Measurements from ENCODE around the gene TMCC1.

TMCC1 gene

GRCh38 chr3:129663930-129664646, 229.4 kb downstream of the TMCC1 start:
- H3K79me2 ChIP-seq (ENCODE audit: insufficient read depth, low read depth), result no peaks in the 10 kb centered on the region
- H3K36me3 ChIP-seq (ENCODE audit: insufficient read depth), result no peaks in the 10 kb centered on the region
- no peak overlapping the region for H3K9ac ChIP-seq
- no peaks in the 10 kb centered on the region for H3K27me3 ChIP-seq (ENCODE audit: insufficient read depth, low read depth)
- no peak overlapping the region for H3K4me2 ChIP-seq
- H3K4me3 ChIP-seq (IDR thresholded peaks at IDR 0.05; ENCODE audit: insufficient read depth, low read depth, low read length), result no peak overlapping the region
- H4K20me1 ChIP-seq (ENCODE audit: insufficient read depth), result no peaks in the 10 kb centered on the region
- no peaks in the 10 kb centered on the region for H3K4me1 ChIP-seq (ENCODE audit: low read depth, poor library complexity, severe bottlenecking)
- no peak for TF ChIP-seq CTCF (conservative IDR thresholded peaks at IDR 0.05; ENCODE audit: low read depth, low read length)
- no peak overlapping the region for H2AFZ ChIP-seq (ENCODE audit: low read depth)
- no peak overlapping the region for H3K27ac ChIP-seq

- Histone ChIP-seq H2AFZ (ENCODE audit: low read depth) (no peak overlapping the region), H3K9ac (no peak overlapping the region), H3K4me2 (no peak overlapping the region), H3K27me3 (ENCODE audit: insufficient read depth, low read depth) (no peaks in the 10 kb centered on the region), H3K4me1 (ENCODE audit: low read depth, poor library complexity, severe bottlenecking) (peaks cover 3% of the 10 kb centered on the region), H3K27ac (no peak overlapping the region), H3K79me2 (ENCODE audit: insufficient read depth, low read depth) (no peaks in the 10 kb centered on the region), H4K20me1 (ENCODE audit: insufficient read depth) (no peaks in the 10 kb centered on the region), H3K4me3 (IDR thresholded peaks at IDR 0.05; ENCODE audit: insufficient read depth, low read depth, low read length) (no peak overlapping the region), H3K36me3 (ENCODE audit: insufficient read depth) (no peaks in the 10 kb centered on the region)
- no peak for TF ChIP-seq CTCF (conservative IDR thresholded peaks at IDR 0.05; ENCODE audit: low read depth, low read length)
Measured at GRCh38 chr3:129663045-129663446, 230.5 kb downstream of the TMCC1 start.

- Histone ChIP-seq H3K9ac (no peak overlapping the region), H2AFZ (ENCODE audit: low read depth) (no peak overlapping the region), H3K4me2 (no peak overlapping the region), H3K4me3 (IDR thresholded peaks at IDR 0.05; ENCODE audit: insufficient read depth, low read depth, low read length) (no peak overlapping the region), H4K20me1 (ENCODE audit: insufficient read depth) (no peaks in the 10 kb centered on the region), H3K36me3 (ENCODE audit: insufficient read depth) (no peaks in the 10 kb centered on the region), H3K27me3 (ENCODE audit: insufficient read depth, low read depth) (no peaks in the 10 kb centered on the region), H3K4me1 (ENCODE audit: low read depth, poor library complexity, severe bottlenecking) (peaks cover 12% of the 10 kb centered on the region), H3K27ac (no peak overlapping the region), H3K79me2 (ENCODE audit: insufficient read depth, low read depth) (no peaks in the 10 kb centered on the region)
- TF ChIP-seq CTCF (conservative IDR thresholded peaks at IDR 0.05; ENCODE audit: low read depth, low read length), result no peak
Measured at GRCh38 chr3:129662191-129662608, 231.3 kb downstream of the TMCC1 start.

GRCh38 chr3:129661766-129662165, 231.7 kb downstream of the TMCC1 start:
- Histone ChIP-seq H2AFZ (ENCODE audit: low read depth) (no peak overlapping the region), H4K20me1 (ENCODE audit: insufficient read depth) (no peaks in the 10 kb centered on the region), H3K4me1 (ENCODE audit: low read depth, poor library complexity, severe bottlenecking) (peaks cover 16% of the 10 kb centered on the region), H3K4me3 (IDR thresholded peaks at IDR 0.05; ENCODE audit: insufficient read depth, low read depth, low read length) (no peak overlapping the region), H3K27me3 (ENCODE audit: insufficient read depth, low read depth) (no peaks in the 10 kb centered on the region), H3K79me2 (ENCODE audit: insufficient read depth, low read depth) (no peaks in the 10 kb centered on the region), H3K27ac (no peak overlapping the region), H3K4me2 (no peak overlapping the region), H3K9ac (no peak overlapping the region), H3K36me3 (ENCODE audit: insufficient read depth) (no peaks in the 10 kb centered on the region)
- no peak for TF ChIP-seq CTCF (conservative IDR thresholded peaks at IDR 0.05; ENCODE audit: low read depth, low read length)

Measured in KMS-11 (cell line).